Endothelial cell of umbilical vein (primary cell): Measurements from ENCODE around the gene RAD51B. TPM values are rescaled to one million over a fixed set of nuclear protein-coding genes. Genes with fewer than 3 reads are reported as not detected.

Source experiments
- BruUV-seq: library from RNA; stranded (reverse); fragments of 400-500 nt; replicated peaks from 2 replicates; lab custom pipeline; 2021; lab: Mats Ljungman, UMichigan
- CTCF ChIA-PET: fragments of 300-600, 350-600 bp; sonication (Branson Sonifier 250); formaldehyde crosslinking; loops from one replicate; lab custom pipeline; 2021; ENCODE audit warnings: antibody characterized with exemption, inconsistent platforms; lab: Charles Lee
- POLR2A ChIA-PET: fragments of 300-600, 350-600 bp; sonication (Branson Sonifier 250); formaldehyde crosslinking; loops from one replicate; lab custom pipeline; 2021; ENCODE audit warnings: antibody characterized with exemption, inconsistent platforms; lab: Charles Lee
- DNase-seq: peaks from one replicate; pipeline ENCODE4 v3.0.0-alpha.2; 2011; ENCODE audit warnings: low read depth, low spot score
- FAIRE-seq: peaks from 2 replicates; lab custom pipeline; 2011; peaks lifted over from hg19 to GRCh38; lab: Jason Lieb, UNC
- H2AFZ ChIP-seq: 2 replicates; pipeline ENCODE4 v1.6.0; 2012; ENCODE audit warnings: low read depth, low read length, control low read depth, inconsistent platforms
- H3K27ac ChIP-seq: 2 replicates; pipeline ENCODE4 v1.5.1; 2011; ENCODE audit warnings: low read depth, mild to moderate bottlenecking, control low read depth, low read length, moderate library complexity; ENCODE audit not compliant: insufficient read depth
- H3K27me3 ChIP-seq, 2 experiments: 2 replicates each; pipeline versions ENCODE4 v1.6.0 to v1.6.1; 2011; ENCODE audit warnings: low read length in 2 of 2, mixed read lengths in 1 of 2; ENCODE audit not compliant: control insufficient read depth in 2 of 2, insufficient read depth in 2 of 2
- H3K36me3 ChIP-seq, 2 experiments: 2 replicates in 1 of 2; 3 replicates in 1 of 2; pipeline ENCODE4 v1.5.1; 2011; ENCODE audit warnings: low read length in 2 of 2, mild to moderate bottlenecking in 1 of 2, moderate library complexity in 1 of 2; ENCODE audit not compliant: control insufficient read depth in 2 of 2, insufficient read depth in 2 of 2; ENCODE audit errors: extremely low read depth in 1 of 2
- H3K4me1 ChIP-seq: 3 replicates; pipeline ENCODE4 v1.5.1; 2011; ENCODE audit warnings: mild to moderate bottlenecking, low read length; ENCODE audit not compliant: control insufficient read depth, insufficient read depth; ENCODE audit errors: extremely low read depth
- H3K4me2 ChIP-seq: 2 replicates; pipeline ENCODE4 v1.6.1; 2011; ENCODE audit warnings: low read length, control low read depth, mixed read lengths; ENCODE audit not compliant: insufficient read depth
- H3K4me3 ChIP-seq, 3 experiments: fragments of 200-600 bp in 1 of 3; sonication (generic), shearing (Covaris generic) in 1 of 3; replicated peaks in 1 of 3; 2 replicates each; pipeline ENCODE4 v1.5.1; 2011 to 2016; ENCODE audit warnings: control low read depth in 3 of 3, low read length in 3 of 3, mild to moderate bottlenecking in 2 of 3, inconsistent platforms in 1 of 3, low read depth in 1 of 3, moderate library complexity in 1 of 3; ENCODE audit not compliant: insufficient read depth in 1 of 3
- H3K79me2 ChIP-seq: 2 replicates; pipeline ENCODE4 v1.6.0; 2012; ENCODE audit warnings: low read length, inconsistent platforms; ENCODE audit not compliant: control insufficient read depth, insufficient read depth
- H3K9ac ChIP-seq: replicated peaks from 2 replicates; pipeline ENCODE3; 2011; ENCODE audit warnings: low read length, control low read depth; ENCODE audit not compliant: insufficient read depth; ENCODE audit errors: extremely low read depth
- H3K9me1 ChIP-seq: replicated peaks from 3 replicates; pipeline ENCODE4 v1.6.0; 2011; ENCODE audit warnings: mild to moderate bottlenecking, low read length; ENCODE audit not compliant: control insufficient read depth, insufficient read depth; ENCODE audit errors: extremely low read depth
- H3K9me3 ChIP-seq: replicated peaks from 2 replicates; pipeline ENCODE4 v1.5.1; 2012; ENCODE audit warnings: low read length, inconsistent platforms; ENCODE audit not compliant: control insufficient read depth, insufficient read depth
- H4K20me1 ChIP-seq: replicated peaks from 2 replicates; pipeline ENCODE3; 2011; ENCODE audit warnings: mild to moderate bottlenecking, low read length; ENCODE audit not compliant: control insufficient read depth, insufficient read depth; ENCODE audit errors: extremely low read depth
- EZH2 ChIP-seq: IDR thresholded peaks from 2 replicates; pipeline ENCODE4 v1.6.1; 2012; ENCODE audit warnings: borderline replicate concordance, low read depth, mild to moderate bottlenecking, moderate library complexity, low read length, inconsistent platforms; ENCODE audit not compliant: severe bottlenecking
- FOS ChIP-seq: IDR thresholded peaks from 2 replicates; pipeline ENCODE4 v1.6.1; 2011; ENCODE audit warnings: mild to moderate bottlenecking, low read length, moderate library complexity, borderline replicate concordance; ENCODE audit not compliant: insufficient read depth
- GATA2 ChIP-seq: IDR thresholded peaks from 2 replicates; pipeline ENCODE4 v1.7.0; 2011; ENCODE audit warnings: low read depth, mild to moderate bottlenecking, moderate library complexity, mixed read lengths, low read length; ENCODE audit not compliant: insufficient read length, insufficient read depth
- JUN ChIP-seq: IDR thresholded peaks from 2 replicates; pipeline ENCODE4 v1.6.1; 2011; ENCODE audit warnings: borderline replicate concordance, low read depth; ENCODE audit not compliant: insufficient read length, insufficient read depth
- MYC ChIP-seq: IDR thresholded peaks from one replicate; pipeline ENCODE4 v1.6.1; 2011; ENCODE audit warnings: mild to moderate bottlenecking, low read depth, low read length
- POLR2A ChIP-seq: IDR thresholded peaks from 2 replicates; pipeline ENCODE4 v1.6.1; 2012; ENCODE audit warnings: low read depth, mild to moderate bottlenecking, control low read depth, low read length
- POLR2AphosphoS5 ChIP-seq: IDR thresholded peaks from 2 replicates; pipeline ENCODE4 v1.6.1; 2012; ENCODE audit warnings: low read depth, mild to moderate bottlenecking, control low read depth, low read length, moderate library complexity; ENCODE audit not compliant: insufficient read depth
- dilution Hi-C: fragments of 300-500 bp; cut with MboI; formaldehyde crosslinking; loops from one replicate; pipeline ENCODE4 v1.15.0; 2019; ENCODE audit warnings: low sequenced_read_pairs; ENCODE audit not compliant: extremely low pct_ligation_motif_present
- intact Hi-C: fragments of 100-400 bp; cut with micrococcal nuclease; formaldehyde crosslinking; loops from one replicate; pipeline ENCODE4 v1.10.0; 2022
- polyA plus RNA-seq, 4 experiments: library from polyadenylated mRNA; depleted of rRNA in 3 of 4; stranded (reverse) in 3 of 4; unstranded in 1 of 4; fragments of >200 nt; gene quantifications; 2 replicates each; pipeline versions ENCODE4 v1.2.1 to v1.2.3, GENCODE V29; 2011 to 2012; ENCODE audit warnings: missing spikeins in 1 of 4
- total RNA-seq: library from RNA; stranded (reverse); gene quantifications from 2 replicates; pipeline ENCODE4 v1.2.3, GENCODE V29; 2021
- TF ChIP-seq, protein P1 (sequence below), 2 donors: IDR thresholded peaks; 1 replicate in 1 of 2; 2 replicates in 1 of 2; pipeline ENCODE4 v1.5.1; 2011; ENCODE audit warnings: low read length in 2 of 2, mild to moderate bottlenecking in 2 of 2, moderate library complexity in 2 of 2, control low read depth in 1 of 2, inconsistent platforms in 1 of 2, low read depth in 1 of 2; ENCODE audit not compliant: insufficient read depth in 1 of 2; ENCODE audit errors: extremely low read depth in 1 of 2
- TF ChIP-seq, protein P2 (sequence below): IDR thresholded peaks from 2 replicates; pipeline ENCODE4 v1.6.1; 2011; ENCODE audit not compliant: insufficient read depth, insufficient read length

Gene RAD51B
- total and polyA plus RNA-seq, 2 donors (not counting 3 experiments of a cell fraction or from before 2014, with no cell fraction given): 3.9 to 19.0 TPM

DNA sequence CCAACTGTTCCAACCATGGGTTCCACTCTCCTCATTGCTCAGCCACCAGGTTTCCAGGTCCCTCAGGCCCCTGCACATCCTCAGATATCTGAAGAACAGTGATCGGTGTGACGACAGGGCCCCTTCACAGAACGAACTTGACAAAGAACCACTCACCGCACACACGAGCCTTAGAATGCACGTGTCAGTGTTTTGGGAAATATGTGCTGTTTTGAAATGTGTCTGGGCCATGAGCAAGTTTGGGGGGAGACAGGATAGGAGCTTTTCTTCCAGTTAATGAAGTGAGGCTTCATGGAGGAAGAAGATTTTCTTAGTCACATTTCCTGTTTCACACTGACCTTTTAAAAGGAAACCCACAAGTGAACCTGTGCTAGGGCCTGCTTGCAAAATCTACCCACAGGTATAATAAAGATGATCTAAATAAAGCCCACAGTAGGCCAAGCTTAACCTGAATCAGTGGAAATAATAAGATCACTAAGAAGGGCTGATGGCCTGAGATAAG is 914.7 kb downstream of the RAD51B start:
- BruUV-seq: no TSS peak
- intact Hi-C loops (loop anchor here (1.0 to 2.0 kb wide), 2 partner anchors 29 to 486 kb away; no protein-coding TSS in a partner anchor), dilution Hi-C loops (no loop called here)
- Histone ChIP-seq H3K4me3 (no peak overlapping the region), H3K36me3 (no peaks in the 10 kb centered on the region), H3K27ac (no peak overlapping the region), H3K27me3 (no peaks in the 10 kb centered on the region), H3K9me3 (no peaks in the 10 kb centered on the region), H3K4me1 (peaks cover 10% of the 10 kb centered on the region), H3K4me2 (peak overlapping the region; percentile 17), H3K9me1 (no peaks in the 10 kb centered on the region), H4K20me1 (no peaks in the 10 kb centered on the region), H2AFZ (peak overlapping the region; percentile 5), H3K79me2 (no peaks in the 10 kb centered on the region), H3K9ac (no peak overlapping the region)
- POLR2A ChIA-PET: no interaction called here
- peak; percentile 85 for FAIRE-seq
- CTCF ChIA-PET: interaction anchor here (0.7 to 1.8 kb wide), 2 partner anchors 28 to 52 kb away, joined by 3 to 8 read pairs; no protein-coding TSS in a partner anchor
- TF ChIP-seq JUN: no peak
- TF ChIP-seq, protein P1, sequence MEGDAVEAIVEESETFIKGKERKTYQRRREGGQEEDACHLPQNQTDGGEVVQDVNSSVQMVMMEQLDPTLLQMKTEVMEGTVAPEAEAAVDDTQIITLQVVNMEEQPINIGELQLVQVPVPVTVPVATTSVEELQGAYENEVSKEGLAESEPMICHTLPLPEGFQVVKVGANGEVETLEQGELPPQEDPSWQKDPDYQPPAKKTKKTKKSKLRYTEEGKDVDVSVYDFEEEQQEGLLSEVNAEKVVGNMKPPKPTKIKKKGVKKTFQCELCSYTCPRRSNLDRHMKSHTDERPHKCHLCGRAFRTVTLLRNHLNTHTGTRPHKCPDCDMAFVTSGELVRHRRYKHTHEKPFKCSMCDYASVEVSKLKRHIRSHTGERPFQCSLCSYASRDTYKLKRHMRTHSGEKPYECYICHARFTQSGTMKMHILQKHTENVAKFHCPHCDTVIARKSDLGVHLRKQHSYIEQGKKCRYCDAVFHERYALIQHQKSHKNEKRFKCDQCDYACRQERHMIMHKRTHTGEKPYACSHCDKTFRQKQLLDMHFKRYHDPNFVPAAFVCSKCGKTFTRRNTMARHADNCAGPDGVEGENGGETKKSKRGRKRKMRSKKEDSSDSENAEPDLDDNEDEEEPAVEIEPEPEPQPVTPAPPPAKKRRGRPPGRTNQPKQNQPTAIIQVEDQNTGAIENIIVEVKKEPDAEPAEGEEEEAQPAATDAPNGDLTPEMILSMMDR (IDR thresholded peaks at IDR 0.05; ENCODE audit: extremely low read depth in 1 of 2, insufficient read depth in 1 of 2, low read depth in 1 of 2, low read length in 2 of 2): no peak
- no peak for TF ChIP-seq POLR2A
- peak; percentile 48 for TF ChIP-seq GATA2
- no peak for TF ChIP-seq POLR2AphosphoS5
- TF ChIP-seq, protein P2, sequence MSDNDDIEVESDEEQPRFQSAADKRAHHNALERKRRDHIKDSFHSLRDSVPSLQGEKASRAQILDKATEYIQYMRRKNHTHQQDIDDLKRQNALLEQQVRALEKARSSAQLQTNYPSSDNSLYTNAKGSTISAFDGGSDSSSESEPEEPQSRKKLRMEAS: no peak
- TF ChIP-seq MYC: no peak
- TF ChIP-seq FOS: peak; percentile 45
- TF ChIP-seq EZH2: no peak
- peak; percentile 34 for DNase-seq
